Measurements from ENCODE around the gene PHLPP1. TPM values are rescaled to one million over a fixed set of nuclear protein-coding genes. Genes with fewer than 3 reads are reported as not detected.

PHLPP1 gene
- total RNA-seq (10 to 100 TPM in 4 of 5 donors, 1 to 10 TPM in 1; 5.4 to 77.0 (median 19.3) TPM), polyA plus RNA-seq (10 to 100 TPM in 1 of 3 donors, 1 to 10 TPM in 2; 2.1 to 11.0 (median 2.6) TPM)
- long read RNA-seq, donor 1 = 0 reads
- long read RNA-seq, donor 2, full-length matches to known transcripts = 1 of 1 reads
- long read RNA-seq, donor 2, partial matches to known transcripts = 0 of 1 reads
- long read RNA-seq, donor 2, other reads (novel, unspliced or antisense) = 0 of 1 reads
- long read RNA-seq, donor 3 = 0 reads
- long read RNA-seq, donor 4 = 0 reads
- long read RNA-seq, donor 5, partial matches to known transcripts = 0 of 1 reads
- long read RNA-seq, donor 5, other reads (novel, unspliced or antisense) = 0 of 1 reads
- long read RNA-seq, donor 6, full-length matches to known transcripts = 1 of 6 reads
- long read RNA-seq, donor 6, partial matches to known transcripts = 5 of 6 reads
- long read RNA-seq, donor 6, other reads (novel, unspliced or antisense) = 0 of 6 reads
- long read RNA-seq, donor 7, full-length matches to known transcripts = 2 of 2 reads
- long read RNA-seq, donor 7, partial matches to known transcripts = 0 of 2 reads
- long read RNA-seq, donor 7, other reads (novel, unspliced or antisense) = 0 of 2 reads
- long read RNA-seq, donor 8 = 0 reads
- long read RNA-seq, donor 9, full-length matches to known transcripts = 2 of 2 reads
- long read RNA-seq, donor 9, partial matches to known transcripts = 0 of 2 reads
- long read RNA-seq, donor 9, other reads (novel, unspliced or antisense) = 0 of 2 reads
- long read RNA-seq, donor 10 = 0 reads

- Histone ChIP-seq H3K9me3 (no peaks in the 10 kb centered on the region), H3K27ac (peak within 1 kb of the TSS; percentile 91 to 98 (median 97)), H3K36me3 (no peaks in the 10 kb centered on the region), H3K4me1 (peaks cover 0 to 44% (median 23%) of the 10 kb centered on the region in 4 donors), H3K4me3 (peak within 1 kb of the TSS; percentile 65 to 80 (median 74)), H3K27me3 (no peaks in the 10 kb centered on the region)
- no peak for TF ChIP-seq EP300 (IDR thresholded peaks at IDR 0.05)
- no peak for TF ChIP-seq POLR2A (IDR thresholded peaks at IDR 0.05)
- TF ChIP-seq CTCF (IDR thresholded peaks at IDR 0.05) = no peak
- TF ChIP-seq POLR2AphosphoS5 (IDR thresholded peaks at IDR 0.05) = no peak
- intact Hi-C loops (cut with DNase I; ENCODE audit: low total_unique reads) = no loop called here
- no peak for DNase-seq
- WGBS, 5 donors = 0 to 1% (median 0%) methylated on average over 15 to 46 of the region's 46 CpGs
These were observed at the start of gene PHLPP1 for GRCh38 chr18:62715436-62715758. Gene PHLPP1 (plus strand): TSS chr18:62715541. CDS start chr18:62715684, 143 bp downstream.

GRCh38 chr18:62669225-62669624 lies 46.1 kb upstream of the PHLPP1 start:
- no peaks in the 10 kb centered on the region for H3K27me3 ChIP-seq

GRCh38 chr18:62670573-62670972 lies 44.8 kb upstream of the PHLPP1 start:
- Histone ChIP-seq H3K36me3 (no peaks in the 10 kb centered on the region), H3K27me3 (no peaks in the 10 kb centered on the region), H3K4me3 (no peak overlapping the region), H3K27ac (no peak overlapping the region), H3K4me1 (no peaks in the 10 kb centered on the region), H3K9me3 (peaks cover 0 to 12% (median 11%) of the 10 kb centered on the region in 4 donors)
- TF ChIP-seq EP300 (IDR thresholded peaks at IDR 0.05) = no peak
- no peak for TF ChIP-seq POLR2AphosphoS5 (IDR thresholded peaks at IDR 0.05)
- TF ChIP-seq POLR2A (IDR thresholded peaks at IDR 0.05) = no peak
- no peak for TF ChIP-seq CTCF (IDR thresholded peaks at IDR 0.05)
- no peak for DNase-seq
- intact Hi-C loops (cut with DNase I; ENCODE audit: low total_unique reads) = no loop called here
- WGBS, 5 donors = 85 to 96% (median 92%) methylated on average over 2 of the region's 2 CpGs

More at GRCh38 chr18:62669225-62669624, 46.1 kb upstream of the PHLPP1 start:
- Histone ChIP-seq H3K4me3 (no peak overlapping the region), H3K4me1 (no peaks in the 10 kb centered on the region), H3K36me3 (no peaks in the 10 kb centered on the region), H3K27ac (no peak overlapping the region), H3K9me3 (peaks cover 0 to 12% (median 11%) of the 10 kb centered on the region in 4 donors)
- no peak for TF ChIP-seq CTCF (IDR thresholded peaks at IDR 0.05)
- TF ChIP-seq POLR2AphosphoS5 (IDR thresholded peaks at IDR 0.05) = no peak
- TF ChIP-seq POLR2A (IDR thresholded peaks at IDR 0.05) = no peak
- no peak for TF ChIP-seq EP300 (IDR thresholded peaks at IDR 0.05)
- intact Hi-C loops (cut with DNase I; ENCODE audit: low total_unique reads) = no loop called here
- 73 to 100% (median 91%) methylated on average over 1 of the region's 1 CpG for WGBS, 5 donors
- DNase-seq = no peak

- H3K4me1 ChIP-seq = no peaks in the 10 kb centered on the region
- no peaks in the 10 kb centered on the region for H3K27me3 ChIP-seq
- TF ChIP-seq POLR2A (IDR thresholded peaks at IDR 0.05) = no peak
- TF ChIP-seq POLR2AphosphoS5 (IDR thresholded peaks at IDR 0.05) = no peak
- no peak for TF ChIP-seq EP300 (IDR thresholded peaks at IDR 0.05)
- TF ChIP-seq CTCF (IDR thresholded peaks at IDR 0.05) = no peak
- peaks cover 0 to 12% (median 11%) of the 10 kb centered on the region in 4 donors for H3K9me3 ChIP-seq
- no peak overlapping the region for H3K4me3 ChIP-seq
- intact Hi-C loops (cut with DNase I; ENCODE audit: low total_unique reads) = no loop called here
- 34 to 54% (median 38%) methylated on average over 2 of the region's 2 CpGs for WGBS, 5 donors
- no peak overlapping the region for H3K27ac ChIP-seq
- H3K36me3 ChIP-seq = no peaks in the 10 kb centered on the region
- no peak for DNase-seq
These were observed 42.7 kb upstream of the PHLPP1 start for GRCh38 chr18:62672600-62672999.

All from stomach (tissue), 19 donors.